ENCODE results near the gene C1QTNF3. TPM values are rescaled to one million over a fixed set of nuclear protein-coding genes. Genes with fewer than 3 reads are reported as not detected.
"Not testable (repeated sequence)": the region's sequence is repeated elsewhere in the genome, so short reads cannot be mapped to it uniquely, and the experiment has no call there.

C1QTNF3 gene
- total and polyA plus RNA-seq, 2 of the 8 experiments (the other 6 are each of a cell fraction or from before 2014, with no cell fraction given), result 1.0 to 1.2 TPM

GRCh38 chr5:34087728-34088127 is 44.7 kb upstream of the C1QTNF3 start:
- H3K9ac ChIP-seq (replicated peaks in 1 of 4; ENCODE audit: extremely low read depth in 1 of 4, low read depth in 3 of 4, low read length in 3 of 4); H4K20me1 ChIP-seq (replicated peaks in 1 of 2; ENCODE audit: control insufficient read depth in 1 of 2, insufficient read depth in 2 of 2, low read length in 2 of 2); POLR2A ChIA-PET (ENCODE audit: partially characterized antibody); H3K4ac ChIP-seq (replicated peaks; ENCODE audit: insufficient read length, low read depth, low read length); H3K27me3 ChIP-seq (replicated peaks in 1 of 4; ENCODE audit: control insufficient read depth in 3 of 4, extremely low read depth in 1 of 4, insufficient read depth in 3 of 4, low read length in 3 of 4); H3K18ac ChIP-seq (ENCODE audit: extremely low read depth, low read length); H3K79me1 ChIP-seq (ENCODE audit: low read depth, low read length); H3K4me3 ChIP-seq (ENCODE audit: extremely low read depth in 1 of 4, insufficient read depth in 2 of 4, low read depth in 3 of 4, low read length in 4 of 4); H3K4me2 ChIP-seq (ENCODE audit: insufficient read depth in 1 of 2, low read depth in 2 of 2, low read length in 2 of 2); H3K23ac ChIP-seq (ENCODE audit: insufficient read length); DNase-seq (ENCODE audit: low read depth in 1 of 2, low spot score in 2 of 2); H3K79me2 ChIP-seq (ENCODE audit: control insufficient read depth in 1 of 2, insufficient read depth in 2 of 2, low read length in 2 of 2); H2BK120ac ChIP-seq (replicated peaks; ENCODE audit: low read depth, low read length); H3K4me1 ChIP-seq (replicated peaks in 1 of 4; ENCODE audit: control insufficient read depth in 3 of 4, insufficient read depth in 4 of 4, low read length in 3 of 4); H4K91ac ChIP-seq (replicated peaks; ENCODE audit: insufficient read length, low read length); H3K36me3 ChIP-seq (ENCODE audit: control insufficient read depth in 2 of 4, insufficient read depth in 4 of 4, low read length in 3 of 4); H2AK5ac ChIP-seq (ENCODE audit: low read depth, low read length); H2BK20ac ChIP-seq (ENCODE audit: low read length); H2AFZ ChIP-seq (ENCODE audit: low read length); H3K27ac ChIP-seq (ENCODE audit: low read depth, low read length); H3K23me2 ChIP-seq (ENCODE audit: low read depth, low read length); CTCF ChIA-PET (ENCODE audit: partially characterized antibody); H2BK15ac ChIP-seq (ENCODE audit: low read length); H4K8ac ChIP-seq (ENCODE audit: extremely low read depth, insufficient read depth, low read length); FAIRE-seq; H3K56ac ChIP-seq (replicated peaks; ENCODE audit: insufficient read length, low read depth, low read length); H4K5ac ChIP-seq (ENCODE audit: insufficient read length, low read depth, low read length); H2BK12ac ChIP-seq (ENCODE audit: low read depth, low read length); H3K14ac ChIP-seq (ENCODE audit: insufficient read length); H2BK5ac ChIP-seq (ENCODE audit: low read depth, low read length); H3K9me3 ChIP-seq (ENCODE audit: insufficient read depth in 2 of 2, low read depth in 1 of 2, low read length in 1 of 2): not testable (repeated sequence)
- 88% methylated on average over 3 of the region's 3 CpGs; no CpG with 5 or more reads in 1 of the 2 experiments for WGBS, 2 experiments (ENCODE audit: extremely low coverage in 1 of 2, insufficient coverage in 1 of 2, insufficient read length in 1 of 2, insufficient replicate concordance in 2 of 2, low coverage in 1 of 2, low lambda C conversion rate in 2 of 2, missing lambda C conversion rate in 1 of 2)

GRCh38 chr5:34083898-34084297 is 40.9 kb upstream of the C1QTNF3 start:
- H2AFZ ChIP-seq (ENCODE audit: low read length); H2AK5ac ChIP-seq (ENCODE audit: low read depth, low read length); H3K4ac ChIP-seq (replicated peaks; ENCODE audit: insufficient read length, low read depth, low read length); H3K23me2 ChIP-seq (ENCODE audit: low read depth, low read length); CTCF ChIA-PET (ENCODE audit: partially characterized antibody); H2BK5ac ChIP-seq (ENCODE audit: low read depth, low read length); DNase-seq (ENCODE audit: low read depth in 1 of 2, low spot score in 2 of 2); H3K27ac ChIP-seq (ENCODE audit: low read depth, low read length); POLR2A ChIA-PET (ENCODE audit: partially characterized antibody); H2BK15ac ChIP-seq (ENCODE audit: low read length); H4K91ac ChIP-seq (replicated peaks; ENCODE audit: insufficient read length, low read length); H4K5ac ChIP-seq (ENCODE audit: insufficient read length, low read depth, low read length); H4K20me1 ChIP-seq (replicated peaks in 1 of 2; ENCODE audit: control insufficient read depth in 1 of 2, insufficient read depth in 2 of 2, low read length in 2 of 2); H3K27me3 ChIP-seq (replicated peaks in 1 of 4; ENCODE audit: control insufficient read depth in 3 of 4, extremely low read depth in 1 of 4, insufficient read depth in 3 of 4, low read length in 3 of 4); H3K4me3 ChIP-seq (ENCODE audit: extremely low read depth in 1 of 4, insufficient read depth in 2 of 4, low read depth in 3 of 4, low read length in 4 of 4); FAIRE-seq; H3K56ac ChIP-seq (replicated peaks; ENCODE audit: insufficient read length, low read depth, low read length); H3K9ac ChIP-seq (replicated peaks in 1 of 4; ENCODE audit: extremely low read depth in 1 of 4, low read depth in 3 of 4, low read length in 3 of 4); H2BK12ac ChIP-seq (ENCODE audit: low read depth, low read length); H3K79me1 ChIP-seq (ENCODE audit: low read depth, low read length); H4K8ac ChIP-seq (ENCODE audit: extremely low read depth, insufficient read depth, low read length); H3K4me1 ChIP-seq (replicated peaks in 1 of 4; ENCODE audit: control insufficient read depth in 3 of 4, insufficient read depth in 4 of 4, low read length in 3 of 4); H3K9me3 ChIP-seq (ENCODE audit: insufficient read depth in 2 of 2, low read depth in 1 of 2, low read length in 1 of 2); H3K23ac ChIP-seq (ENCODE audit: insufficient read length); H3K79me2 ChIP-seq (ENCODE audit: control insufficient read depth in 1 of 2, insufficient read depth in 2 of 2, low read length in 2 of 2); H2BK120ac ChIP-seq (replicated peaks; ENCODE audit: low read depth, low read length); H3K18ac ChIP-seq (ENCODE audit: extremely low read depth, low read length); H3K36me3 ChIP-seq (ENCODE audit: control insufficient read depth in 2 of 4, insufficient read depth in 4 of 4, low read length in 3 of 4); H2BK20ac ChIP-seq (ENCODE audit: low read length); H3K4me2 ChIP-seq (ENCODE audit: insufficient read depth in 1 of 2, low read depth in 2 of 2, low read length in 2 of 2); H3K14ac ChIP-seq (ENCODE audit: insufficient read length): not testable (repeated sequence)
- 67% methylated on average over 3 of the region's 4 CpGs; no CpG with 5 or more reads in 1 of the 2 experiments for WGBS, 2 experiments (ENCODE audit: extremely low coverage in 1 of 2, insufficient coverage in 1 of 2, insufficient read length in 1 of 2, insufficient replicate concordance in 2 of 2, low coverage in 1 of 2, low lambda C conversion rate in 2 of 2, missing lambda C conversion rate in 1 of 2)
